GM12864 (cell line): ENCODE measurements around the gene KLHL35.

ENCODE experiments used
- DNase-seq: peaks from one replicate; pipeline ENCODE4 v3.0.0-alpha.2; 2011; ENCODE audit warnings: low read depth
- H3K4me3 ChIP-seq: 2 replicates; pipeline ENCODE4 v1.5.1; 2011; ENCODE audit warnings: mild to moderate bottlenecking, low read depth, low read length, control low read depth
- TF ChIP-seq, protein P1 (sequence below): IDR thresholded peaks from 2 replicates; pipeline ENCODE4 v1.5.1; 2011; ENCODE audit warnings: low read depth, mild to moderate bottlenecking, moderate library complexity, low read length, control low read depth, inconsistent platforms; ENCODE audit errors: missing control alignments

The KLHL35 gene

DNA sequence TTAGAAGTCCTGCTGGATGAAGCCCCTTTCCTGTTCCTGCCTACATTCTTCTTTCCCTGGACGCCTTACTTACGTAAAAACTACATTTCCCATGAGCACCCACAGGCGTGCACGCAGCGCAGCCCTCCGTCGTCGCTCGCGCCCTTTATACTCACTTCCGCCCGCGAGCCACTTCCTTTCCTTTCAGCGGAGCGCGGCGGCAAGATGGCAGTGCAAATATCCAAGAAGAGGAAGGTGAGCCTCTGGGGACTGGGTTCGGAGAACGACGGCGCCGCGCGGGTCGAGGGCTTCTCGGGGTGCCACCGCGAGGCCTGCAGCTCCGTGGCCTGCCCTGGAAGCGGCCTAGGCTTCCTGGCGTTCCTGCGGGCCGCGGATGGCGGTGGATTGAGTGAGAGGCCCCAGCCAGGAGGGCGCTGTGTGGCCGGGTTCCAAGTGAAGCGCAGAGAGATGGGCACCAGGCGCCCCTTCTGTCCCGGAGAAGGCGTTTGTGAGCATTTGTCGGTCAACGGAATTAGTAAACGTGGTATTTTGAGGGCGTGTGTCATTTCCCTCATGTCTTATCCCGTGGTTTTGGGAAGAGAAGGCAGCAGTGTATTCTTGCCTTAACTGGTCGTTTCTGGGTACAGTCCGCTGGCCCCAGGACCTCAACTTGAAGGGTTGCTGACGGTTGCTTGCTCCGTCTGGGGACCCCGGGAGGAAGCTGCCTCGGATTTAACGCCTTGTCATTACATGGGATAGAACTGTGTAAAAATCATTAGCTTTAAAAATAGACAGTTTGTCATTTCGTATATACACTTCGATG lies 33.5 kb downstream of the KLHL35 start, which contains the start of gene RPS3:
Gene RPS3, plus strand, starts transcription at position 175 of the 802 bp plus-strand sequence. Its CDS starts 30 bp downstream, at position 205.
- TF ChIP-seq, protein P1, sequence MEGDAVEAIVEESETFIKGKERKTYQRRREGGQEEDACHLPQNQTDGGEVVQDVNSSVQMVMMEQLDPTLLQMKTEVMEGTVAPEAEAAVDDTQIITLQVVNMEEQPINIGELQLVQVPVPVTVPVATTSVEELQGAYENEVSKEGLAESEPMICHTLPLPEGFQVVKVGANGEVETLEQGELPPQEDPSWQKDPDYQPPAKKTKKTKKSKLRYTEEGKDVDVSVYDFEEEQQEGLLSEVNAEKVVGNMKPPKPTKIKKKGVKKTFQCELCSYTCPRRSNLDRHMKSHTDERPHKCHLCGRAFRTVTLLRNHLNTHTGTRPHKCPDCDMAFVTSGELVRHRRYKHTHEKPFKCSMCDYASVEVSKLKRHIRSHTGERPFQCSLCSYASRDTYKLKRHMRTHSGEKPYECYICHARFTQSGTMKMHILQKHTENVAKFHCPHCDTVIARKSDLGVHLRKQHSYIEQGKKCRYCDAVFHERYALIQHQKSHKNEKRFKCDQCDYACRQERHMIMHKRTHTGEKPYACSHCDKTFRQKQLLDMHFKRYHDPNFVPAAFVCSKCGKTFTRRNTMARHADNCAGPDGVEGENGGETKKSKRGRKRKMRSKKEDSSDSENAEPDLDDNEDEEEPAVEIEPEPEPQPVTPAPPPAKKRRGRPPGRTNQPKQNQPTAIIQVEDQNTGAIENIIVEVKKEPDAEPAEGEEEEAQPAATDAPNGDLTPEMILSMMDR: no peak
- H3K4me3 ChIP-seq: peak within 1 kb of the TSS; percentile 72
- DNase-seq: peak; percentile 69

DNA sequence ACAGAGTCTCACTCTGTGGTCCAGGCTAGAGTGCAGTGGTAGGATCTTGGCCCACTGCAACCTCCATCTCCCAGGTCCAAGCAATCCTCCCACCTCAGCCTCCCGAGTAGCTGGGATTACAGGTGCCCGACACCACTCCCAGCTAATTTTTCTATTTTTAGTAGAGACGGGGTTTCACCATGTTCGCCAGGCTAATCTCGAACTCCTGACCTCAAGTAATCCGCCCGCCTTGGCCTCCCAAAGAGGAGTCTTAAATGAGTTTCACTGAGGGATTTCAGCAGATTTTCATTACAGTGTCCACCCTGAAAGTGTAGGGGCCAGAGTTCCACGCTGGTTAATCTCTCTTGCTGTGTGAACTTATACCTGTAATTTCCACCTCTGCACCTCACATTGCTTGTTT lies 34.1 kb downstream of the KLHL35 start:
- TF ChIP-seq, protein P1: no peak
- no peak overlapping the region for H3K4me3 ChIP-seq
- no peak for DNase-seq

GRCh38 chr11:75394085-75394840 lies 38.7 kb downstream of the KLHL35 start:
- TF ChIP-seq, protein P1: no peak
- no peak for DNase-seq

GRCh38 chr11:75389925-75390324 lies 43.1 kb downstream of the KLHL35 start:
- no peak overlapping the region for H3K4me3 ChIP-seq
- TF ChIP-seq, protein P1: no peak
- no peak for DNase-seq

More at GRCh38 chr11:75394085-75394840, 38.7 kb downstream of the KLHL35 start:
- H3K4me3 ChIP-seq: no peak overlapping the region

- DNase-seq: no peak
- TF ChIP-seq, protein P1: no peak
- H3K4me3 ChIP-seq: no peak overlapping the region
Measured at GRCh38 chr11:75389276-75389605, 43.8 kb downstream of the KLHL35 start.

DNA sequence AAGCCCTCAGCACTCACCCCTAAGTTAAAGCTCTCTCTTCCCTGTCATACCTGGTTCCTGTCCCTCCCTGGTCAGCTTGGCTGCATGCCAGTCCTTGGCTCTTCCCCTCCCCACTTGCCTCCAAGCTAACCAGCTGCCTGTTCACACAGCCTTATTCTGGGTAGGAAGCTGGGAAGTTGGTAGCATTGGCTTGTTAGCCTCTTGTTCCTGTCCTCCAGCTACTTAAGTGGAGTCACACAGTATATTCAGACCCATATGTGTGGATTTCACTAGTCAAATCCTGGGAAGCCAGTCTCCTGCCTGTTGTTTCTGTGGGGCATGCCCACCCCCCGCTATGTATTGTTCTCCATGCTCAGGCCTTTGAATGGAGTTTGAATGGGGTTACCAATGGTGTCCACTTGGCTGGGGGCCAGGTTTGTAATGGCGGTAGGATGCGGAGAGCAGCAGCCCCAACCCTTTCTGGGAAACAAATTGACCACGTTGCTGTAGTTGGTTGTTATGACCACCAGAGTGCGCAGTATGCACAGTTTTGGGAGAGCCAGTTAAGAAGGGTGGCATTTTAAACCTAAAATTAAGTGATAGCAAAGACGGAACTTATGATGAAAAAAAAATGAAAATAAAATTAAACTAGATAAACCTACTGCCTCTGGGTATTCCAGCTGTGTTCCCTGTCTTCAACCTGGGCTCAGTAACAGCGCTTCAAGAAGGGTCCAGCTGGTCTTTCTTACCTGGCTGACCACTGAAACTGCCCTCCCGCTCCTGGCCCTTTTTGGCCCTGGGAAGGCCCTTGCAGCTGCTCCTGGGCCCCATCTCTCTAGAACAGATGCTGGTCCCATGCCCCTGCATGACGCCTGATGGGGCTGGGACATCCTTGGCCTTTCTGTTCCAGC lies 44.4 kb downstream of the KLHL35 start:
- DNase-seq: peak; percentile 33
- no peak overlapping the region for H3K4me3 ChIP-seq
- TF ChIP-seq, protein P1: peak; percentile 75
